K562 (cell line): Measurements from ENCODE around the gene PHACTR3. TPM values are rescaled to one million over a fixed set of nuclear protein-coding genes. Genes with fewer than 3 reads are reported as not detected.

Experiments
- ATAC-seq: fragments of 200-7000 bp; cut with Tn5 transposase; 3 replicates; pipeline ENCODE4 v1.9.1; 2020; ENCODE audit warnings: moderate library complexity
- BruUV-seq: library from RNA; stranded (reverse); fragments of 400-500 nt; replicated peaks from 2 replicates; lab custom pipeline; 2021; lab: Mats Ljungman, UMichigan
- CTCF ChIA-PET: fragments of 300-600 bp; formaldehyde crosslinking; extraction: SDS; loops from one replicate; lab custom pipeline; 2021; ENCODE audit warnings: low intra/inter-chr PET ratio; lab: Yijun Ruan, JAX
- POLR2A ChIA-PET: fragments of 300-600, 350-650 bp; sonication (Branson Sonifier 250); formaldehyde crosslinking; extraction: SDS; loops from one replicate; lab custom pipeline; 2021; ENCODE audit warnings: antibody characterized with exemption, inconsistent platforms; lab: Yijun Ruan, JAX
- DNase-seq, 4 experiments: peaks; one replicate each; pipeline versions ENCODE4 v3.0.0 to v3.0.0-alpha.2; 2011 to 2018; ENCODE audit warnings: low spot score in 3 of 4, mixed read lengths in 3 of 4; ENCODE audit errors: extremely low read depth in 1 of 4
- FAIRE-seq: peaks from 2 replicates; lab custom pipeline; 2011; peaks lifted over from hg19 to GRCh38; lab: Jason Lieb, UNC
- H2AFZ ChIP-seq: 2 replicates; pipeline ENCODE4 v1.6.0; 2011; ENCODE audit warnings: low read depth, low read length, control low read depth, inconsistent platforms
- H3K27ac ChIP-seq: fragments of 200-600 bp; 3 replicates; pipeline ENCODE4 v1.8.0; 2011; ENCODE audit warnings: low read depth, mild to moderate bottlenecking, control low read depth, inconsistent platforms, low read length, moderate library complexity, mixed read lengths; ENCODE audit errors: extremely low read depth
- H3K27me3 ChIP-seq, 2 experiments: fragments of 300-600 bp in 1 of 2; 2 replicates in 1 of 2; 3 replicates in 1 of 2; pipeline versions ENCODE4 v1.6.0 to v1.8.0; 2011; ENCODE audit warnings: inconsistent platforms in 2 of 2, low read length in 2 of 2, mild to moderate bottlenecking in 1 of 2, mixed read lengths in 1 of 2, moderate library complexity in 1 of 2; ENCODE audit not compliant: control insufficient read depth in 2 of 2, insufficient read depth in 2 of 2
- H3K36me3 ChIP-seq: fragments of 300-600 bp; 3 replicates; pipeline ENCODE4 v1.8.0; 2011; ENCODE audit warnings: mild to moderate bottlenecking, low read length, inconsistent platforms; ENCODE audit not compliant: control insufficient read depth, insufficient read depth
- H3K4me1 ChIP-seq, 2 experiments: fragments of 200-600 bp in 1 of 2; replicated peaks in 1 of 2; 2 replicates in 1 of 2; 3 replicates in 1 of 2; pipeline versions ENCODE4 v1.5.1 to v1.8.0; 2011; ENCODE audit warnings: inconsistent platforms in 2 of 2, low read length in 2 of 2, mild to moderate bottlenecking in 1 of 2, mixed read lengths in 1 of 2, moderate library complexity in 1 of 2; ENCODE audit not compliant: control insufficient read depth in 2 of 2, insufficient read depth in 2 of 2
- H3K4me2 ChIP-seq: 2 replicates; pipeline ENCODE4 v1.6.1; 2011; ENCODE audit warnings: low read length, control low read depth, inconsistent platforms, mixed read lengths; ENCODE audit not compliant: insufficient read depth
- H3K4me3 ChIP-seq: fragments of 200-600 bp; sonication (generic), shearing (Covaris generic); 2 replicates; pipeline ENCODE4 v1.5.1; 2016; ENCODE audit warnings: control low read depth, inconsistent platforms
- H3K79me2 ChIP-seq: fragments of 200-600 bp; 3 replicates; pipeline ENCODE4 v1.8.0; 2011; ENCODE audit warnings: low read length, inconsistent platforms; ENCODE audit not compliant: control insufficient read depth, insufficient read depth
- H3K9ac ChIP-seq, 2 experiments: 2 replicates each; pipeline versions ENCODE4 v1.6.0 to v1.6.1; 2011; ENCODE audit warnings: low read depth in 2 of 2, low read length in 2 of 2, control low read depth in 1 of 2, inconsistent platforms in 1 of 2, mild to moderate bottlenecking in 1 of 2, mixed read lengths in 1 of 2; ENCODE audit not compliant: insufficient read depth in 1 of 2
- H3K9me1 ChIP-seq: one replicate; pipeline ENCODE4 v1.6.0; 2011; ENCODE audit warnings: inconsistent platforms, mild to moderate bottlenecking, low read length, moderate library complexity; ENCODE audit not compliant: control insufficient read depth, insufficient read depth
- H3K9me3 ChIP-seq: replicated peaks from 2 replicates; pipeline ENCODE4 v1.5.1; 2011; ENCODE audit warnings: low read depth, low read length, inconsistent platforms; ENCODE audit not compliant: control insufficient read depth, insufficient read depth
- H4K20me1 ChIP-seq: replicated peaks from 2 replicates; pipeline ENCODE4 v1.6.1; 2011; ENCODE audit warnings: low read length, inconsistent platforms, mixed read lengths; ENCODE audit not compliant: control insufficient read depth, insufficient read depth
- BRD9 ChIP-seq: fragments of 450-650 bp; IDR thresholded peaks from 2 replicates; pipeline ENCODE4 v1.6.1; 2018; ENCODE audit warnings: low read depth; ENCODE audit not compliant: partially characterized antibody
- ELF2 ChIP-seq: fragments of 250-450 bp; sonication (Bioruptor Pico); IDR thresholded peaks from 2 replicates; pipeline ENCODE4 v1.5.0; 2021; ENCODE audit warnings: mild to moderate bottlenecking
- KLF6 ChIP-seq: fragments of 250-450 bp; sonication (Bioruptor Pico); IDR thresholded peaks from 2 replicates; pipeline ENCODE4 v1.4.0; 2020; ENCODE audit warnings: mild to moderate bottlenecking, moderate library complexity, borderline replicate concordance
- MAFF ChIP-seq: IDR thresholded peaks from 2 replicates; pipeline ENCODE4 v1.6.1; 2012; ENCODE audit warnings: low read length, improper control_type of control experiment
- NELFE ChIP-seq: IDR thresholded peaks from 2 replicates; pipeline ENCODE4 v1.6.1; 2011; ENCODE audit warnings: mild to moderate bottlenecking; ENCODE audit not compliant: insufficient read depth, insufficient read length
- RBFOX2 ChIP-seq: fragments of 200-400 bp; formaldehyde crosslinking; IDR thresholded peaks from 2 replicates; pipeline ENCODE4 v1.6.1; 2017; ENCODE audit warnings: low read depth, mild to moderate bottlenecking, low read length, moderate library complexity
- RBM39 ChIP-seq: fragments of 200-400 bp; formaldehyde crosslinking; optimal IDR thresholded peaks from 2 replicates; pipeline ENCODE3; 2018; ENCODE audit warnings: low read depth, low read length
- RFX1 ChIP-seq: fragments of 450-650 bp; IDR thresholded peaks from 2 replicates; pipeline ENCODE4 v1.6.1; 2016; ENCODE audit warnings: mild to moderate bottlenecking, moderate library complexity
- TEAD1 ChIP-seq, 2 experiments: fragments of 450-650 bp in 1 of 2; sonication (generic) in 1 of 2; formaldehyde crosslinking; IDR thresholded peaks; 2 replicates each; pipeline versions ENCODE4 v1.4.0 to v1.8.0; 2020 to 2022; ENCODE audit warnings: mild to moderate bottlenecking in 2 of 2, missing genetic modification reagents in 1 of 2
- TFAM ChIP-seq: fragments of 250-450 bp; sonication (Bioruptor Pico); conservative IDR thresholded peaks from 2 replicates; pipeline ENCODE4 v1.5.0; 2021; ENCODE audit warnings: mild to moderate bottlenecking, moderate library complexity
- ZEB2 ChIP-seq: fragments of 450-650 bp; IDR thresholded peaks from 2 replicates; pipeline ENCODE4 v1.6.1; 2016
- ZFP36 ChIP-seq: fragments of 150-350 bp; IDR thresholded peaks from 2 replicates; pipeline ENCODE4 v1.6.1; 2018; ENCODE audit warnings: low read length, low read depth; ENCODE audit not compliant: partially characterized antibody
- ZNF583 ChIP-seq: fragments of 250-450 bp; sonication (Bioruptor Pico); IDR thresholded peaks from 2 replicates; pipeline ENCODE4 v1.4.0; 2020
- WGBS: fragments of 100-300 bp; shearing (Covaris generic); methylation state at CpG from one replicate; pipeline ENCODE4 v1.1.6; 2016; ENCODE audit warnings: low coverage, mixed read lengths; ENCODE audit not compliant: insufficient coverage; ENCODE audit errors: missing lambda C conversion rate; 5-methylcytosine and 5-hydroxymethylcytosine counted together
- in situ Hi-C: fragments of 300-500 bp; cut with MboI; formaldehyde crosslinking; loops from 4 replicates; pipeline ENCODE4 v1.15.0; 2018; ENCODE audit warnings: inconsistent platforms, mixed read lengths
- intact Hi-C: fragments of 100-400 bp; cut with micrococcal nuclease; formaldehyde crosslinking; loops from 2 replicates; pipeline ENCODE4 v1.14.2; 2022
- polyA plus RNA-seq, 8 experiments: library from polyadenylated mRNA; depleted of rRNA in 4 of 8; stranded (reverse) in 5 of 8; unstranded in 3 of 8; fragments of >200 nt; fragmentation: Nextera tagmentation in 2 of 8; fragmentation: Illumina TruSeq in 1 of 8; extraction: Ambion mirVana in 2 of 8; extraction: Trizol in 1 of 8; gene quantifications; 2 replicates each; pipeline versions ENCODE4 v1.2.1 to v1.2.3, GENCODE V29; 2011 to 2014; ENCODE audit warnings: inconsistent platforms in 1 of 8, missing spikeins in 1 of 8
- total RNA-seq, 7 experiments: library from RNA; depleted of rRNA in 6 of 7; stranded (reverse); fragments of >200 nt in 6 of 7; fragmentation: Illumina TruSeq in 2 of 7; extraction: Trizol in 2 of 7; gene quantifications; 2 replicates each; pipeline versions ENCODE4 v1.2.1 to v1.2.3, GENCODE V29; 2011 to 2021; ENCODE audit warnings: low replicate concordance in 1 of 7
- TF ChIP-seq, protein P1 (sequence below), 2 experiments: fragments of 450-650 bp; formaldehyde crosslinking in 1 of 2; IDR thresholded peaks; 2 replicates each; pipeline versions ENCODE4 v1.4.0 to v1.6.1; 2014 to 2020; ENCODE audit warnings: mild to moderate bottlenecking in 2 of 2, borderline replicate concordance in 1 of 2, low read depth in 1 of 2
- TF ChIP-seq, protein P2 (sequence below), 3 experiments: IDR thresholded peaks in 2 of 3; conservative IDR thresholded peaks in 1 of 3; 2 replicates each; pipeline ENCODE4 v1.5.1; 2011 to 2012; ENCODE audit warnings: low read length in 3 of 3, mild to moderate bottlenecking in 3 of 3, control low read depth in 2 of 3, improper control_type of control experiment in 1 of 3, inconsistent platforms in 1 of 3, low read depth in 1 of 3, mixed read lengths in 1 of 3, moderate library complexity in 1 of 3; ENCODE audit not compliant: insufficient read depth in 2 of 3

PHACTR3 gene
- total and polyA plus RNA-seq, 9 of the 15 experiments (the other 6 are each of a cell fraction or from before 2014, with no cell fraction given): not detected

DNA sequence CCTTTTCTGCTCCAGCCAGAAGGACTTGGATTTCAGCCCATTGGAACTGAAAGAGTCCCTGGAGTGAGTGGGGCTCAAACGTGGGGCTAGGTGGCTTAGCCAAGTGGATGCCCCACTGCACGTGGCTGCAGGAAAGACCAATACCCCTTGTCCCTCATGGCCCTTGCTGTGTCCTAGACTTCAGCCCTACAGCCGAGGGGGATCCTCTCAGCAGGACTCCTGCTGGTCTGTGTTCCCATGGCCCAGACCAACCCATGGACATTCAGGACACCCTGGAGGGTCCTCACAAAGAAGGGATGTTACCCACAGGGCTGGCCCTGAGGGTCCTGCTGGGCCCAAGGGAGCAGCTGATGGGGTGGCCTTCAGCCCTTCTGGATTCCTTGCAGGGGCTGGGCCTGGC, 30.0 kb upstream of the PHACTR3 start:
- FAIRE-seq: no peak
- TF ChIP-seq MAFF (no peak), ZNF583 (no peak), ZFP36 (no peak), RBFOX2 (no peak), KLF6 (no peak), TEAD1 (CRISPR knock-in tag; IDR thresholded peaks at IDR 0.05) (no peak), BRD9 (no peak), ZEB2 (no peak), NELFE (no peak), RFX1 (no peak), ELF2 (CRISPR knock-in tag) (no peak), TFAM (CRISPR knock-in tag) (no peak), RBM39 (no peak)
- TF ChIP-seq, protein P1, sequence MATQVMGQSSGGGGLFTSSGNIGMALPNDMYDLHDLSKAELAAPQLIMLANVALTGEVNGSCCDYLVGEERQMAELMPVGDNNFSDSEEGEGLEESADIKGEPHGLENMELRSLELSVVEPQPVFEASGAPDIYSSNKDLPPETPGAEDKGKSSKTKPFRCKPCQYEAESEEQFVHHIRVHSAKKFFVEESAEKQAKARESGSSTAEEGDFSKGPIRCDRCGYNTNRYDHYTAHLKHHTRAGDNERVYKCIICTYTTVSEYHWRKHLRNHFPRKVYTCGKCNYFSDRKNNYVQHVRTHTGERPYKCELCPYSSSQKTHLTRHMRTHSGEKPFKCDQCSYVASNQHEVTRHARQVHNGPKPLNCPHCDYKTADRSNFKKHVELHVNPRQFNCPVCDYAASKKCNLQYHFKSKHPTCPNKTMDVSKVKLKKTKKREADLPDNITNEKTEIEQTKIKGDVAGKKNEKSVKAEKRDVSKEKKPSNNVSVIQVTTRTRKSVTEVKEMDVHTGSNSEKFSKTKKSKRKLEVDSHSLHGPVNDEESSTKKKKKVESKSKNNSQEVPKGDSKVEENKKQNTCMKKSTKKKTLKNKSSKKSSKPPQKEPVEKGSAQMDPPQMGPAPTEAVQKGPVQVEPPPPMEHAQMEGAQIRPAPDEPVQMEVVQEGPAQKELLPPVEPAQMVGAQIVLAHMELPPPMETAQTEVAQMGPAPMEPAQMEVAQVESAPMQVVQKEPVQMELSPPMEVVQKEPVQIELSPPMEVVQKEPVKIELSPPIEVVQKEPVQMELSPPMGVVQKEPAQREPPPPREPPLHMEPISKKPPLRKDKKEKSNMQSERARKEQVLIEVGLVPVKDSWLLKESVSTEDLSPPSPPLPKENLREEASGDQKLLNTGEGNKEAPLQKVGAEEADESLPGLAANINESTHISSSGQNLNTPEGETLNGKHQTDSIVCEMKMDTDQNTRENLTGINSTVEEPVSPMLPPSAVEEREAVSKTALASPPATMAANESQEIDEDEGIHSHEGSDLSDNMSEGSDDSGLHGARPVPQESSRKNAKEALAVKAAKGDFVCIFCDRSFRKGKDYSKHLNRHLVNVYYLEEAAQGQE (IDR thresholded peaks at IDR 0.05; ENCODE audit: borderline replicate concordance): no peak
- TF ChIP-seq, protein P1 (CRISPR knock-in tag; IDR thresholded peaks at IDR 0.05; ENCODE audit: low read depth): no peak
- TF ChIP-seq, protein P2, sequence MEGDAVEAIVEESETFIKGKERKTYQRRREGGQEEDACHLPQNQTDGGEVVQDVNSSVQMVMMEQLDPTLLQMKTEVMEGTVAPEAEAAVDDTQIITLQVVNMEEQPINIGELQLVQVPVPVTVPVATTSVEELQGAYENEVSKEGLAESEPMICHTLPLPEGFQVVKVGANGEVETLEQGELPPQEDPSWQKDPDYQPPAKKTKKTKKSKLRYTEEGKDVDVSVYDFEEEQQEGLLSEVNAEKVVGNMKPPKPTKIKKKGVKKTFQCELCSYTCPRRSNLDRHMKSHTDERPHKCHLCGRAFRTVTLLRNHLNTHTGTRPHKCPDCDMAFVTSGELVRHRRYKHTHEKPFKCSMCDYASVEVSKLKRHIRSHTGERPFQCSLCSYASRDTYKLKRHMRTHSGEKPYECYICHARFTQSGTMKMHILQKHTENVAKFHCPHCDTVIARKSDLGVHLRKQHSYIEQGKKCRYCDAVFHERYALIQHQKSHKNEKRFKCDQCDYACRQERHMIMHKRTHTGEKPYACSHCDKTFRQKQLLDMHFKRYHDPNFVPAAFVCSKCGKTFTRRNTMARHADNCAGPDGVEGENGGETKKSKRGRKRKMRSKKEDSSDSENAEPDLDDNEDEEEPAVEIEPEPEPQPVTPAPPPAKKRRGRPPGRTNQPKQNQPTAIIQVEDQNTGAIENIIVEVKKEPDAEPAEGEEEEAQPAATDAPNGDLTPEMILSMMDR (IDR thresholded peaks at IDR 0.05 in 2 of 3, conservative IDR thresholded peaks at IDR 0.05 in 1 of 3; ENCODE audit: insufficient read depth in 2 of 3, low read depth in 1 of 3, low read length in 3 of 3): no peak
- TF ChIP-seq, all 486 proteins: peak for 0
- POLR2A ChIA-PET: no interaction called here

More for the DNA sequence above, 30.0 kb upstream of the PHACTR3 start:
- Histone ChIP-seq H3K4me2 (no peak overlapping the region), H3K36me3 (no peaks in the 10 kb centered on the region), H3K27me3 (peaks cover 4 to 36% of the 10 kb centered on the region in 2 experiments; a peak in 3 of 5 replicates), H3K4me3 (no peak overlapping the region), H3K9ac (no peak overlapping the region), H3K9me3 (no peaks in the 10 kb centered on the region), H2AFZ (no peak overlapping the region), H3K79me2 (no peaks in the 10 kb centered on the region), H4K20me1 (peaks cover 5% of the 10 kb centered on the region; the same call in 1 of the 2 replicates), H3K4me1 (peaks cover 0 to 10% of the 10 kb centered on the region in 2 experiments; a peak in 2 of 5 replicates), H3K27ac (no peak overlapping the region), H3K9me1 (no peaks in the 10 kb centered on the region)
- 0% methylated on average over 3 of the region's 3 CpGs for WGBS
- CTCF ChIA-PET: no interaction called here
- DNase-seq (no peak), ATAC-seq (no peak)
- intact Hi-C loops (no loop called here), in situ Hi-C loops (no loop called here)
- BruUV-seq: no TSS peak
